NCI-H510A (cell line): Measurements from ENCODE around the gene MCCC1.
"Not testable (repeated sequence)": the region's sequence is repeated elsewhere in the genome, so short reads cannot be mapped to it uniquely, and the experiment has no call there.

Experiments
- DNase-seq: peaks from one replicate; lab custom pipeline; 2025; lab: John Stamatoyannopoulos, UW

Gene MCCC1

GRCh38 chr3:183099026-183099837, at the start of gene MCCC1:
Gene MCCC1 (minus strand): TSS chr3:183099496. CDS start chr3:183099440, 56 bp downstream.
- peak; percentile 97 for DNase-seq

- no peak for DNase-seq
These were observed 48.8 kb upstream of the MCCC1 start for GRCh38 chr3:183148056-183148455.

GRCh38 chr3:183144363-183144762, 45.1 kb upstream of the MCCC1 start:
- DNase-seq: no peak

- DNase-seq: no peak
These were observed 42.9 kb upstream of the MCCC1 start for GRCh38 chr3:183142199-183142598.

GRCh38 chr3:183134844-183135243, 35.5 kb upstream of the MCCC1 start:
- no peak for DNase-seq

GRCh38 chr3:183132409-183132808, 33.1 kb upstream of the MCCC1 start:
- DNase-seq: no peak

- no peak for DNase-seq
These were observed 32.4 kb upstream of the MCCC1 start for GRCh38 chr3:183131735-183132134.

- DNase-seq: no peak
These were observed 32.0 kb upstream of the MCCC1 start for GRCh38 chr3:183131186-183131725.

GRCh38 chr3:183129243-183129642, 29.9 kb upstream of the MCCC1 start:
- DNase-seq: no peak

GRCh38 chr3:183128709-183129108, 29.4 kb upstream of the MCCC1 start:
- DNase-seq: no peak

GRCh38 chr3:183123891-183124290, 24.6 kb upstream of the MCCC1 start:
- DNase-seq: no peak

GRCh38 chr3:183122257-183122932, 23.1 kb upstream of the MCCC1 start:
- no peak for DNase-seq

GRCh38 chr3:183120538-183121215, 21.4 kb upstream of the MCCC1 start:
- DNase-seq: no peak

- DNase-seq: no peak
These were observed 17.8 kb upstream of the MCCC1 start for GRCh38 chr3:183117056-183117455.

- peak; percentile 92 for DNase-seq
These were observed 16.8 kb upstream of the MCCC1 start for GRCh38 chr3:183116025-183116614.

- DNase-seq: no peak
These were observed 15.3 kb upstream of the MCCC1 start for GRCh38 chr3:183114384-183115178.

- not testable (repeated sequence) for DNase-seq
These were observed 10.6 kb upstream of the MCCC1 start for GRCh38 chr3:183109847-183110246.

GRCh38 chr3:183108470-183108869, 9.2 kb upstream of the MCCC1 start:
- DNase-seq: no peak

GRCh38 chr3:183108001-183108449, 8.7 kb upstream of the MCCC1 start:
- no peak for DNase-seq

- not testable (repeated sequence) for DNase-seq
These were observed 8.1 kb upstream of the MCCC1 start for GRCh38 chr3:183107372-183107771.

GRCh38 chr3:183106635-183107034, 7.3 kb upstream of the MCCC1 start:
- DNase-seq: no peak
